HG02763 (cell line): Measurements from ENCODE around the gene NUP153.
"Not testable (repeated sequence)": the region's sequence is repeated elsewhere in the genome, so short reads cannot be mapped to it uniquely, and the experiment has no call there.

Experiments
- ATAC-seq: cut with Tn5 transposase; IDR thresholded peaks from one replicate; pipeline ENCODE4 v1.9.1; 2021; ENCODE audit warnings: mild to moderate bottlenecking, moderate library complexity; ENCODE audit not compliant: unreplicated experiment

NUP153 gene

GRCh38 chr6:17714879-17715851 is 8.4 kb upstream of the NUP153 start:
- ATAC-seq: peak; percentile 72

GRCh38 chr6:17714177-17714576 is 7.5 kb upstream of the NUP153 start:
- ATAC-seq: no peak

- no peak for ATAC-seq
Observed at GRCh38 chr6:17712576-17712975, 5.9 kb upstream of the NUP153 start.

- no peak for ATAC-seq
Observed at GRCh38 chr6:17710331-17710730, 3.6 kb upstream of the NUP153 start.

GRCh38 chr6:17709476-17709875 is 2.8 kb upstream of the NUP153 start:
- no peak for ATAC-seq

- ATAC-seq: not testable (repeated sequence)
Observed at GRCh38 chr6:17708035-17708434, 1.3 kb upstream of the NUP153 start.

GRCh38 chr6:17707371-17707651 is 586 bp upstream of the NUP153 start:
- no peak for ATAC-seq

- ATAC-seq: peak; percentile 59
Observed at GRCh38 chr6:17705778-17706579, 746 bp downstream of the NUP153 start.

GRCh38 chr6:17705428-17705777 is 1.3 kb downstream of the NUP153 start:
- ATAC-seq: no peak

GRCh38 chr6:17703256-17703694 is 3.5 kb downstream of the NUP153 start:
- ATAC-seq: no peak

- no peak for ATAC-seq
Observed at GRCh38 chr6:17700421-17701416, 6.0 kb downstream of the NUP153 start.

- no peak for ATAC-seq
Observed at GRCh38 chr6:17691925-17692538, 14.7 kb downstream of the NUP153 start.

- ATAC-seq: no peak
Observed at GRCh38 chr6:17688481-17688880, 18.2 kb downstream of the NUP153 start.

GRCh38 chr6:17687136-17687535 is 19.6 kb downstream of the NUP153 start:
- no peak for ATAC-seq

- no peak for ATAC-seq
Observed at GRCh38 chr6:17684134-17684533, 22.6 kb downstream of the NUP153 start.

GRCh38 chr6:17683428-17683827 is 23.3 kb downstream of the NUP153 start:
- no peak for ATAC-seq

- ATAC-seq: no peak
Observed at GRCh38 chr6:17679726-17680125, 27.0 kb downstream of the NUP153 start.

GRCh38 chr6:17677602-17678001 is 29.1 kb downstream of the NUP153 start:
- no peak for ATAC-seq

GRCh38 chr6:17673543-17674254 is 33.0 kb downstream of the NUP153 start:
- ATAC-seq: no peak
